ENCODE data around the gene BAD. TPM values are rescaled to one million over a fixed set of nuclear protein-coding genes. Genes with fewer than 3 reads are reported as not detected.

The BAD gene
- polyA plus RNA-seq, 1 donor = 27.5 TPM

GRCh38 chr11:64296830-64297698 is 12.6 kb upstream of the BAD start:
- no peak for DNase-seq (ENCODE audit: low read depth)

- no peak for DNase-seq (ENCODE audit: low read depth)
These were observed 11.8 kb upstream of the BAD start for GRCh38 chr11:64296236-64296635.

DNA sequence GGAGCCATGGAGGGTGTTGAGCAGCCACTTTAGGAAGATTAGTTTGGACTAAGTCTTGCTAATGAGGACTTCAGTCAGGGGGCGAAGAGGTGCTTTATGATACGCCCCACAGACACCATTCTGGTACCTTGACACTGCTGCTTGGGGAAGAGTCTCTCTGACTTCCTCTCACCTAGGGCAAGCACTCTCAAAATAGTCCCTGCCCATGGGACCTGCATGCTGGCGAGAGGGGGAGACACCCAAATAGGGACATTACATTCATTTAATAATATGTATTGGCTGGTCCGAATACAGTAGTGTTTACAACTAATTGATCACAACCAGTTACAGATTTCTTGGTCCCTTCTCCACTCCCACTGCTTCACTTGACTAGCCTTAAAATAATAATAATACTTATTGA is 11.3 kb upstream of the BAD start:
- DNase-seq (ENCODE audit: low read depth) = no peak

- DNase-seq (ENCODE audit: low read depth) = no peak
These were observed 10.3 kb upstream of the BAD start for GRCh38 chr11:64294774-64295173.

DNA sequence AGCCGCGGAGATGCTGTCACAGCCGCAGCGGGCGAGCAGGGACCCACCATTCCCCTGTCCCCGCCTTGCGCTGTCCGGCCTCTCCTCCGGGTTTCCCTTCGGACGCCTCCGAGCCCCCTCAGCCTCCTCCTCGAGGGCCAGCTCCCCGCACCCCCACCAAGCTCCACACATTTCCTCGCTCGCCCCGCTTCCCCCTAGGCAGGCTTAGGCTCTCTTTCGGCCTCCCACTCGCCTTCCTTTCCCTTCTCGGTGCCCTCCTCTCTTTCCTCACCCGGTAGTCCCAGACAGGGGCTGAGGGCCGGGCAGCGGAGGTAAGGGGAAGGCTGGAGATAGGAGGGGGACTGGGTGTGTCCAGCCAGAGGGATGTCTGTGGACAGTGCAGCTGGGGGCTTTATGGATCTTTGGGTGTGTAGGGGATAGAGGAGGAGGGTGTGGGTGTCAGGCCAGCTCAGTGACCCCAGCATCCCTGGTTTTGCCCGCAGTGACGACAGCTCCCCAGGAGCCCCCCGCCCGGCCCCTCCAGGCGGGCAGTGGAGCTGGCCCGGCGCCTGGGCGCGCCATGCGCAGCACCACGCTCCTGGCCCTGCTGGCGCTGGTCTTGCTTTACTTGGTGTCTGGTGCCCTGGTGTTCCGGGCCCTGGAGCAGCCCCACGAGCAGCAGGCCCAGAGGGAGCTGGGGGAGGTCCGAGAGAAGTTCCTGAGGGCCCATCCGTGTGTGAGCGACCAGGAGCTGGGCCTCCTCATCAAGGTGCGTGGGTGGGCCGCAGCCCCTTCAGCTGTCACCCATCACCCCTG is 8.2 kb upstream of the BAD start:
- no peak for DNase-seq (ENCODE audit: low read depth)

DNA sequence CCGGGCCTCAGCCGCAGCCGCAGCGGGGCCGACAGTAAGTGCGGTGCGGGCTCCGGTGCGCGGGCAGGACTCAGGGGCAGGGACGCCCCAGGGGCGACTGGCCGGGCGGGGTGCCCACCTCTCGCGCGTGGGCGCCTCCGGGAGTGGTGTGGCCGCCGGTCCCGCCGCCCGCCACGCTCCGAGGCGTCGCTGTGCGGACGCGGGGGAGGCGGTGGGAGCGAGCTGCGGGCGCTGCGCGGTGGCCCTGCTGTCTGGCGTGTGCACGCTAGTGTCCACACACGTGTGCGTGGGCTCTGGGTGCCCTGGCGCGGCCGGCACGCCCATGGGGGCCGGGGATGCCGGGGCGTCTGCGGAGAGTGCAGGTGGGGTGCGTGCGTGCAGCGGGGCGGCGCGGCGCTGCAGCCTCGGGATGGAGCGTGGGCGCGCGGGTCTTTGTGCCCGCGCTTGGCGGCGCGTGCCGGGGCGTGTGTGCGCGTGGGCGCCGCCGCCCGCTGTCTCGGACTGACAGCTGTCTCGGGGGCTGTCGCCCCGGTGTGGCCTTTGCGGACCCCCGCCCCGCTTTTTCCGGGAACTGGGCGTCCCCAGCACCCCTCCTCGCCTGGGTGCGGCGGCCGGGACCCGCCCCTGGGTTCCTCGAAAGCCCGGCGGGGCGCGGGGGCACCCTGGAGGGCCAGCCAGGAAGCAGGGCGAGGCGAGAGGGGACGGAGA is 7.4 kb upstream of the BAD start:
- DNase-seq (ENCODE audit: low read depth) = no peak

GRCh38 chr11:64291262-64291751 is 6.8 kb upstream of the BAD start, which contains the start of gene KCNK4:
KCNK4 (plus strand) TSS chr11:64291302; CDS start chr11:64293019, 1,717 bp downstream.
- no peak for DNase-seq (ENCODE audit: low read depth)

GRCh38 chr11:64290352-64291261 is 6.1 kb upstream of the BAD start:
- no peak for DNase-seq (ENCODE audit: low read depth)

DNA sequence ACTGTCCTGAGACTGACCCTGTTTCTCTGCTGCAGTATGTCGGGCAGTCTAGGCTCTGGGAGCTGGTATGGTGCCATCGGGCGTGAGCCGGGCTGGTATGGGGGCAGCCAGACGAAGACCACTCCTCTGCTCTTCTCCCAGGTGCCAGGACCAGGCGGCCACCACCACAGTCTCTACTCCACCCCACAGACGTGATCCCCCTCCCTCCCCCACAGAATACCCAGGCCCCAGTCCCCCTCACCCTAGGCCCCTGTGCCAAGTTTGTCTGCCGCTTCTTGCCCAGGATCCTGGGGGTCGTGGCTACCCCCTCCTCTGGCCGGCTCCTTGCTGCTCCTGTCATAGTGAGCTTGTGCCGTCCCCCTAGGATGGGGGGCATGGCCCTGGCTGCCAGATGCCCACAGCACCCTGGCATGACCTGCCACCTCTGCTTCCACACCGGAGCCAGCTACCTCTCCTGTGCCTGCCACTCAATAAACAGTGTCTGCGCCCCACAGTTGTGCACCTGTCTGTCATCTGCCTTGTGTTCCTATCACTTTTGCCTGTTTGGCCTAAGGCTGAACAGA is 4.6 kb upstream of the BAD start:
- no peak for DNase-seq (ENCODE audit: low read depth)

- DNase-seq (ENCODE audit: low read depth) = no peak
These were observed 3.9 kb upstream of the BAD start for GRCh38 chr11:64288353-64288750.

DNA sequence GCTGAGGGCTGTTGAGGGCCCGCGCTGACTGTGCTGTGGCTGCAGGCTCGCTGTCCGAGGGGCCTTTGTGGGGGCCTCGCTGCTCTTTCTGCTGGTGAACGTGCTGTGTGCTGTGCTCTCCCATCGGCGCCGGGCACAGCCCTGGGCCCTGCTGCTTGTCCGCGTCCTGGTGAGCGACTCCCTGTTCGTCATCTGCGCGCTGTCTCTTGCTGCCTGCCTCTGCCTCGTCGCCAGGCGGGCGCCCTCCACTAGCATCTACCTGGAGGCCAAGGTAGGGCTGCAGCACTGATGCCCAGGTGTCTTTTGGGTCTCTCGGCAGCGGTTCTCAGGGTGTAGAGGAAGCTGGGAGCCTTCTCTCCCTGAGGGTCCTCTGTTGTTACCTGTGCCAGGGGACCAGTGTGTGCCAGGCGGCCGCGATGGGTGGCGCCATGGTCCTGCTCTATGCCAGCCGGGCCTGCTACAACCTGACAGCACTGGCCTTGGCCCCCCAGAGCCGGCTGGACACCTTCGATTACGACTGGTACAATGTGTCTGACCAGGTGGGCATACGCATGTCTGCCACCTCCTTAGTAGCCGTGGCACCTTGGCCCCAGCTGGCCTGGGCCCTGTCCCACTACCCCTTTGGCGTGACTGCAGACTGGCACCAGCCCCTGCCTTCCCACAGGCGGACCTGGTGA is 3.3 kb upstream of the BAD start:
- no peak for DNase-seq (ENCODE audit: low read depth)

GRCh38 chr11:64286801-64287159 is 2.3 kb upstream of the BAD start:
- DNase-seq (ENCODE audit: low read depth) = no peak

DNA sequence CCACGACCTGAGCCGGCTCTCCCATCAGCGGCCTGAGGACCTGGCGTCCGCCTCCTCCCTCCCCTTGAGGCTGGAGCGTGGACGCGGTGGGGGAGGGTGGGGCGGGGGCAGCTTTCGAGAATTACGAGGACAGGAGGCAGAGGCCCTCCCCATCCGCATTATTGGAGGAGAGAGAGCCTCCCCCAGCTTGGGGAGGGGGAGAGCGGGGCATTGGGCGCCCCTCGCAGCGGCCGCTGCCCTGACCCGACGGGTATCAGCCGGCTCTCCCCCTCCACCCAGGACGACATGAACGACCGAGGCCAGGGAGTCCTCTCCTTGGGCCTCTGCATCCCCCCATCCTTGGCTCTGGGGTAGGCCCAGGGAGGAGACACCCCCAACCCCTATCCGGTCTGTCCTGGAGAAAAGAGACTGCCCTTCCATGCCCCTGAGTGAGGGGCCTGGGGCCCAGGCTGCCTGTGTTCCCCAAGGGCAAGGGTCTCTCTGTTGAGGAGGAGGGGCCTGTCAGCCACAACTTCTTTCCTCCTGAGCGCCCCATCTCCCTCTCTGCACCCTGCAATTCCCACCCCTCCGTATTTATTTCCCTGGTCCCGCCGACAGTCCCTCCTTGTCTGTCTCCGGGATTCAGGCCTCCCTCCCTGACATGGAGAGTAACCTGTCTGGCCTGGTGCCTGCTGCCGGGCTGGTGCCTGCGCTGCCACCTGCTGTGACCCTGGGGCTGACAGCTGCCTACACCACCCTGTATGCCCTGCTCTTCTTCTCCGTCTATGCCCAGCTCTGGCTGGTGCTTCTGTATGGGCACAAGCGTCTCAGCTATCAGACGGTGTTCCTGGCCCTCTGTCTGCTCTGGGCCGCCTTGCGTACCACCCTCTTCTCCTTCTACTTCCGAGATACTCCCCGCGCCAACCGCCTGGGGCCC is 1.7 kb upstream of the BAD start:
- no peak for DNase-seq (ENCODE audit: low read depth)

DNA sequence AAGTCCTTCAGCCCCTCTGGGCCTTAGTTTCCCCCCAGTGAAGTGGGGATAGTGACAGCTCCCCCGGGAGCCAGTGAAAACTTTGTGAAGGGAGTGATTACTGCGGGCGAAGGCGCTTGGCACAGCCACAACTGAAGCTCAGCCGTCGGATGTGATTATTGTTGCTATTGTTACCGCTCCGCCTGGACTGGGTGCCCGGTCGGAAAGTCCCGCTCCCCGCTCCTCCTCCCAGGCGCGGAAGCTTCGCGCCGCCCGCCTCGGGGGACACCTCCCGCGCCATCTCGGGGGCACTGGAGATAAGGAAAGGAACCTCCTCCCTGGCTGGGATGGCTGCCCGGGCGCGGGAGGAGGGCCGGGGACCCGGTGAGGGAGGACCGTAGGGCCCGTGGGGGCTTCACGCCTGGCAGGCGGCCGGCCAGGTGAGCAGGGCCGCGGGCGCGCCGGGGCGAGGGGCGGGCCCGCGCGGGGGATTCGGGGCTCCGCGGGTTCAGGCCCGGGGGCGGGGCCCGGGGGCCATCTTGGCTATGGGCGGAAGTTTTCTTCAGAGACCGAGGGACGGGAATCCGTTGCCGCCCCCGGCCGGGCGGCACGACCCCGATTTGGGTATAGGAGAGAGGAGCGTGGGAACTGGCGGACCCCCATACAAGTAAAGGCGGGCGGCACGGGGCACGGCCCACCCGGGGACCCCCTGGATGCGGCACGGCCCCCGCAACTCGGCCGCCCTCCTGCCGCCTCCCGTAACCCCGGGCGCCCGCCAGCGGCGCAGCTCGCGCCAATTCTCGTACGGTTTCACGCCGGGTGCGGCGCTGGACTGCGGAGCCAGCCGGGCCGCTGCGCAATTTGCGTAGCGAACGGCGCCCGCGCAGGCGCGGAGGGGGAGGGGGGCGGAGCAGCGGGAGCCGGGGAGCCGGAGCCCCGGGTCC is 758 bp upstream of the BAD start, which contains the start of gene GPR137:
GPR137 (plus strand) TSS at position 887 of the 923 bp plus-strand sequence. CDS start 677 bp downstream, outside the sequence.
- DNase-seq (ENCODE audit: low read depth) = no peak

DNA sequence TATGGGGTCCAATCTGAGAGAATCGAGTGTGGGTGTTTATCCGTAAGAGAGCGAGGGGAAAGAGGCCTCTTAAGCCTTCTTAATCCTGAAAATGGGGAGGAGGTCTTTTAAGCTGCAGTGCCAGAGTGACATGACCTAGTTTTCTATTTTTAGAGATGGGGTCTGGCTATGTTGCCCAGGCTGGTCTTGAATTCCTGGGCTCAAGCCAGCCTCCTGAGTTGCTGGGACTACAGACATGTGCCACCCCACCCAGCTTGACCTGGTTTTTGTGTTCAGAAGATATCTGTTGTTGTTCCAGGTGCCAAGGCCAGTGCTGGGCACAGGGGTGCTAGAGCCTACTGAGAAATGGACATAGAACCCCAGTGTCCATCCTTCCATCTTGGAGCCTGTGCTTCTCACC is 1.4 kb downstream of the BAD start:
- no peak for DNase-seq (ENCODE audit: low read depth)

GRCh38 chr11:64281957-64282770 is 2.3 kb downstream of the BAD start:
- DNase-seq (ENCODE audit: low read depth) = no peak

All from forelimb muscle (tissue), 1 donor.